HCT116 (cell line): ENCODE results near the gene TMEM151A.

Source experiments
- CEBPB ChIP-seq: IDR thresholded peaks from 2 replicates; pipeline ENCODE4 v1.6.1; 2012; ENCODE audit warnings: low read depth
- CTCF ChIP-seq, 3 experiments: fragments of 200-600 bp in 1 of 3; sonication (generic) in 1 of 3; IDR thresholded peaks in 2 of 3; conservative IDR thresholded peaks in 1 of 3; 2 replicates each; pipeline ENCODE4 v1.5.1; 2012 to 2017; ENCODE audit warnings: low read depth in 2 of 3, low read length in 2 of 3, antibody characterized with exemption in 1 of 3, borderline replicate concordance in 1 of 3, control low read depth in 1 of 3, mild to moderate bottlenecking in 1 of 3, mixed read lengths in 1 of 3, mixed run types in 1 of 3, moderate library complexity in 1 of 3; ENCODE audit not compliant: insufficient read depth in 1 of 3
- POLR2A ChIP-seq: IDR thresholded peaks from 2 replicates; pipeline ENCODE4 v1.7.0; 2011; ENCODE audit warnings: borderline replicate concordance; ENCODE audit not compliant: insufficient read depth, insufficient read length; ENCODE audit errors: extremely low read depth
- POLR2AphosphoS5 ChIP-seq: IDR thresholded peaks from 2 replicates; pipeline ENCODE4 v1.6.1; 2011; ENCODE audit warnings: mild to moderate bottlenecking, low read depth, low read length, moderate library complexity
- RAD21 ChIP-seq: IDR thresholded peaks from 2 replicates; pipeline ENCODE4 v1.6.1; 2012; ENCODE audit warnings: low read depth, mild to moderate bottlenecking

GRCh38 chr11:66316849-66317251 lies 25.2 kb downstream of the TMEM151A start, which contains the start of gene CD248:
- TF ChIP-seq CTCF (IDR thresholded peaks at IDR 0.05 in 2 of 3, conservative IDR thresholded peaks at IDR 0.05 in 1 of 3; ENCODE audit: borderline replicate concordance in 1 of 3, insufficient read depth in 1 of 3, low read depth in 2 of 3, low read length in 2 of 3): no peak
- no peak for TF ChIP-seq POLR2AphosphoS5
- TF ChIP-seq CEBPB: no peak
- TF ChIP-seq RAD21: no peak
- TF ChIP-seq POLR2A: no peak
